Activated CD4-positive, alpha-beta T cell treated with anti-CD3 and anti-CD28 coated beads, Interleukin-2, amount 50 U/mL, for 48 hours (primary cell): ENCODE data around the gene PPM1N.
"Not testable (repeated sequence)": the region's sequence is repeated elsewhere in the genome, so short reads cannot be mapped to it uniquely, and the experiment has no call there.

ENCODE experiments used
- DNase-seq, 2 experiments: peaks; one replicate each; pipeline ENCODE4 v3.0.0-alpha.2; 2020

PPM1N gene

DNA sequence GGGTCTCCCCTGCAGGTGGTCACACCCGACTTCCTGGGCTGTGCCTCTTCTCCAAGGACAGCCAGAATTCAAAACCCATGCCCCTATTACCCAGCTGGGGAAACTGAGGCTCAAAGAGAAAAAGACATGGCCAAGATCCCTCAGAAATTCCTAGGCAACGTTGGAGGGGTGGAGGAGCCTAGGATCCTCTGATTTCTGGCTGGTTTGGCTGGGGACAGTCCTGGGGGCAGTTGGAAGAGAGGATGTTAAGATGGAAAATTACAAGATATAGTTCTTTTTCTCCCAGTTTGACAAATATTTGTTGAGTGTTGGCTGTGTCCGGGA lies 11.4 kb downstream of the PPM1N start:
- DNase-seq, result no peak

DNA sequence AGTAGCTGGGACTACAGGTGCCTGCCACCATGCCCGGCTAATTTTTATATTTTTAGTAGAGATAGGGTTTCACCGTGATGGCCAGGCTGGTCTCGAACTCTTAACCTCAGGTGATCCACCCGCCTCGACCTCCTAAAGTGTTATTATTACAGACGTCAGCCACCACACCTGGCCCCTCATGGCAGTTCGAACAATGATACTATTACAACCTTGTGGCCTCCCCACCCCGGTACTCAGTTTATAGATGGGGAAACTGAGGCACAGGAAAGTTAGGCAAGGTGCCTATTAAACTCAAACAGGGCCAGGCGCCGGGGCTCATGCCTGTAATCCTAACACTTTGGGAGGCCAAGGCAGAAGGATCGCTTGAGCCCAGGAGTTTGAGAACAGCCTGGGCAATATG lies 12.1 kb downstream of the PPM1N start:
- DNase-seq, result not testable (repeated sequence)

DNA sequence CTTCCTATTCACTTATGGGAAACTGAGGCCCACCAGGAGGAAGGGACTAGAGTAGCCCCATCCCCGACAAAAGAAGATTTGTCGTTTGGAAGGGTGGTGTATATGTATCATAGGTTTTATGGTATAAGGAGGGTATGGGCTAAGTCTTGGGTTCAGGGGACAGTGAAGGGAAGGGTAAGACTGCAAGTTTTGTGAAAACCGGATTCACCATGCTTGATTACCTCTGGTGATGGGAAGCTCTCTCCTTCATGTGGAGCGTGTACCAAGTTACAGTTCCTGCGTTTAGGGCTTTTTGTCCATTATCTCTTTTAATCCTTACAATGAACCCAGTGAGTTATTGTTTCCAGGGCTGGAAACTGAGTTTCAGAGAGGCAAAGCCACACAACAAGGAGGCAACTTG lies 12.8 kb downstream of the PPM1N start:
- DNase-seq, result no peak

DNA sequence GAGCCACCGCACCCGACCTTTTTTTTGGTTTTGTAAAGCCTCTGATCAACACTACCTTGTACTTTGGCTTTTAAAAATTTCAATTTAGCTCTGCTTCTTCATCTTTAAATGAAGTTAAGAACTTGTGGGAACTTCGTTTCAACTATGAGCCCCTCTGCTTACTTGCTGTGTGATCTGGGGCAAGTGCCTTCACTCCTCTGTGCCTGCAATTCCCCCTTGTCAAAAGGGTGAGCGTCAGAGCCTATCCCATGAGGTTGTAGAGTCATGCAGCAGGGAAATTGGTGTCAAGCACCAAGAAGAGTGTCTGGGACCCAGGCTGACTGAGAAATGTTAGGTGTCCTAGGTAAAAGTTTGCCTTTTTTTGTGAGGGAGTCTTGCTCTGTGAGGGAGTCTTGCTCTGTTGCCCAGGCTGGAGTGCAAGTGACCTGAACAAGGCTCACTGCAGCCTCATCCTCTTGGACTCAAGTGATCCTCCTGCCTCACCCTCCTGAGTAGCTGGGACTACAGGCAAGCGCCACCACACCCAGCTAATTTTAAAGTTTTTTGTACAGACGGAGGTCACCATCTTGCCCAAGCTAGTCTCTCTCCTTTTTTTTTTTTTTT lies 14.7 kb downstream of the PPM1N start:
- DNase-seq, result no peak

DNA sequence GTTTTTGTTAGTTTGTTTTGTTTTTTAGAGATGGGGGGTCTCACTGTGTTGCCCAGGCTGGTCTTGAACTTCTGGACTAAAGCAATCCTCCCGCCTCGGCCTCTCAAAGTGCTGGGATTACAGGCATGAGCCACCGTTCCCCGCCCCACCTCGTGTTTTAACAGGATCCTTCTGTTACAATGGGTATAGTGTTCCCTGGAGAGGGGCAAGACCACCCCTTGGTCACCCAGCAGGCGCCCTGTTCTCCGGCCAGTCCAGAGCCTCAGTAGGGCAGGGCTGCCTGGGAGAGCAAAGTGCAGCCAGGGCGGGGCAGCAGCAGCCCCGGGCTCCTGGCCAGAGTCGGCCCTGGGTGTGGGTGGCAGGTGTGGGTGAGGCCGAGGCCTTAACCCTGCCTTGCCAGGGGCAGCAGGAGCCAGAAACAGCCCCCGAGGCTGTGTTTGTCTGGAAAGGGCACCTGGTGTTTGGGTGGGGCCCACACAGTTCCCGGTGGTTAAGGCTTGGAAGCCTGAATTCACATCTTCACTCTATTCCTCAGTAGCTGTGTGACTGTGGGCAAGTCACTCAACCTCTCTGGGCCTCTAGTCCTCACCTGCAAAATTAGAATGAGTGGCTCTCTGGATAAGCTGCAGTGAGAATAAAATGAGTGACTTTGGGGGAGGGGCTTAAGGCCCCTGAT lies 16.3 kb downstream of the PPM1N start:
- DNase-seq, result no peak

DNA sequence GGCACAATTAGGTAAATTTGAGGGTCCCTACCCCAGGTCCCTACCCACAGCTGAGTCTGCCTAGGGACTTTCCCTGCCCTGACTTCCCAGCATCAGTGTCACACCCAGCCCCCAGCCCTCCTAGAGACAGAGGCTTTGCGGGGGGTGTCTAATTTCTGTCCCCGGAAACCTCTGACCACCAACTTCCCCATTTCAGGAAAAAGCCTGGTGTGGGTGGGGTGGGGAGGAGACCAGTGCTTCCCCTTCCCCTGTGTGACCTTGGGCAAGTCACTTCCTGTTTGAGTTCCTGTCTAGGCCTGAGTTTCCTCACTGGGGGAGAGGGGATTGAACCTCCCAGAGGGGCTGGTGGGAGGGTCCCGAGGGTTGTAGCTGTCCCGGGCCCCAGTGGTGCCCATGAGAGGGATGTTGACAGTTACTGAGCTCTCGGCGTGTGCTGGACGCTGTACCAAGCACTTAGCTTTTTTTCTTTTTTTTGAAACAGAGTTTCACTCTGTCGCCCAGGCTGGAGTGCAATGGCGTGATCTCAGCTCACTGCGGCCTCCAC lies 16.9 kb downstream of the PPM1N start:
- peak; percentile 32 to 40 for DNase-seq

DNA sequence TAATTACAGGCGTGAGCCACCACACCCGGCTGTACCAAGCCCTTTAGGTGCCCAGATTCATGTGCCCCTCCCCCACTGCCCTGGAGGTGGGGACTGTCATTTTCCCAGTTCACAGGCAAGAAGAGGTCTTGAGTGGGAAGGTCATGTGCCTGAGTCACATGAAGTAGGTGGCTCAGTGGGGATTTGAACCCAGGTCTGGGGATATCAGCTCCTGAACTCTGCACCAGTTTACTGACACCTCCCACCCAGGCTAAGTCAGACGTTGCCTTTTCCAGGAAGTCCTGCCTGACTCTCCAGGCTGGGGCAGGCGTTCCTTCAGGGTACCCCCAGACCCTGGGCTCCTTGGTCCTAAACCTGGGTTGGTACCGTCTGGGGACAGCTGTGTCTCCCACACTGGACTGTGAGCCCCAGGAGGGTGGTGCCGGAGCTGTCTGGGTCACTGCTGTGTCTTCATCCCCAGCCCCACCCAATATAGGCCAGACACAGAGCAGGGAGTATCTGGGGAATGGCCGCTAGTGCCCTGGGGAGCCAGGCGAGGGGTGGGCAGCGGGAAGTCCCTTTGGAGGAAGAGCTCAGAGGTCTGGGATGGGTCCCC lies 17.7 kb downstream of the PPM1N start:
- DNase-seq, result peak in 1 of 2 experiments; percentile 35

DNA sequence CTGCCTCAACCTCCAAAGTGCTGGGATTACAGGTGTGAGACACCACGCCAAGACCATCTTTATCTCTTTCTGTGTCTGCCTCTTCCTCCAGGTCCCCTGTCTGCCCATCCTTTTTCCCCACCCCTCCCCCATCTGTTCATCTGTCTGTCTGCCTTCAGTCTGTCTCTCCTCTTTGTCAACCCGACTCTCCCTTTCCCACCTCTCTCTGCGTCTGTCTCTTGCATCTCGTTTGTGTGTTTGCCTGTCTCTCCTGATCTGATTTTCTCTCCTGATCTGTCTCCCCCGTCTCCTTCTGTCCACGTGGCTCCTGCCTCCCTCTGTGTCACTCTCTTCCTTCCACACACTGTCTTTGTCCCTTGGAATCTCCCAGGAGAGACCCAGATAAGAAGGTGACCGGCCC lies 19.0 kb downstream of the PPM1N start:
- DNase-seq, result no peak

DNA sequence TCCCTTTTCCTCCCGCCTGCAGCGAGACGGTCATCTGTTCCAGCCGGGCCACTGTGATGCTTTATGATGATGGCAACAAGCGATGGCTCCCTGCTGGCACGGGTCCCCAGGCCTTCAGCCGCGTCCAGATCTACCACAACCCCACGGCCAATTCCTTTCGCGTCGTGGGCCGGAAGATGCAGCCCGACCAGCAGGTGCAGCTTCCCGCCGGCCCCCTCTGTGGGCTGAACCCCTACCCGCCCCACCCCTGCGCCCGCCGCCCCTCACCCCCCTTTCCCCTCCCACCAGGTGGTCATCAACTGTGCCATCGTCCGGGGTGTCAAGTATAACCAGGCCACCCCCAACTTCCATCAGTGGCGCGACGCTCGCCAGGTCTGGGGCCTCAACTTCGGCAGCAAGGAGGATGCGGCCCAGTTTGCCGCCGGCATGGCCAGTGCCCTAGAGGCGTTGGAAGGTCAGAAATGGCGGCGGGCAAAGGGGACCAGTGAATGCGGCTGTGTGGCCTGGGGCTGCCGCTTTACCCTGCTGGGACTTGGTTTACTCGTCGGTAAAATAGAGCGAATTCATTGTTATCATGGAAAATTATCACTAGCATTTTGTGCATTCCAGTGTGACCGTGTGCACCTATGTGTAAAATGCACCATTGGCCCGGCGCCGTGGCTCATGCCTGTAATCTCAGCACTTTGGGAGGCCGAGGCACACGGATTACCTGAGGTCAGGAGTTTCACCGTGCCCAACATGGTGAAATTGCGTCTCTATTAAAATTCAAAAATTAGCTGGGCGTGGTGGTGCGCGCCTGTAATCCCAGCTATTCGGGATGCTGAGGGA lies 19.6 kb downstream of the PPM1N start:
- no peak for DNase-seq

DNA sequence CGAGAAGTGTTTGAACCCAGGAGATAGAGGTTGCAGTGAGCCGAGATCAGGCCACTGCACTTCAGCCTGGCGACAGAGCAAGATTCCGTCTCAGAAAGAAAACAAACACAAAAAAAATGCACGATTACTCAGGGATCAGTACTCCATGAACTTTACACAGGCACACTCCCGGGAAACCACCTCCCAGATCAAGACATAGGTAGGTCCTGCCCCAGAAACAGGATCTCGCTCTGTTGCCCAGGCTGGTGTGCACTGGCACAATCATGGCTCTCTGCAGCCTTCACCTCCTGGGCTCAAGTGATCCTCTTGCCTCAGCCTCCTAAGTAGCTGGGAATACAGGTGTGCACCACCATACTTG lies 20.2 kb downstream of the PPM1N start:
- DNase-seq, result no peak

DNA sequence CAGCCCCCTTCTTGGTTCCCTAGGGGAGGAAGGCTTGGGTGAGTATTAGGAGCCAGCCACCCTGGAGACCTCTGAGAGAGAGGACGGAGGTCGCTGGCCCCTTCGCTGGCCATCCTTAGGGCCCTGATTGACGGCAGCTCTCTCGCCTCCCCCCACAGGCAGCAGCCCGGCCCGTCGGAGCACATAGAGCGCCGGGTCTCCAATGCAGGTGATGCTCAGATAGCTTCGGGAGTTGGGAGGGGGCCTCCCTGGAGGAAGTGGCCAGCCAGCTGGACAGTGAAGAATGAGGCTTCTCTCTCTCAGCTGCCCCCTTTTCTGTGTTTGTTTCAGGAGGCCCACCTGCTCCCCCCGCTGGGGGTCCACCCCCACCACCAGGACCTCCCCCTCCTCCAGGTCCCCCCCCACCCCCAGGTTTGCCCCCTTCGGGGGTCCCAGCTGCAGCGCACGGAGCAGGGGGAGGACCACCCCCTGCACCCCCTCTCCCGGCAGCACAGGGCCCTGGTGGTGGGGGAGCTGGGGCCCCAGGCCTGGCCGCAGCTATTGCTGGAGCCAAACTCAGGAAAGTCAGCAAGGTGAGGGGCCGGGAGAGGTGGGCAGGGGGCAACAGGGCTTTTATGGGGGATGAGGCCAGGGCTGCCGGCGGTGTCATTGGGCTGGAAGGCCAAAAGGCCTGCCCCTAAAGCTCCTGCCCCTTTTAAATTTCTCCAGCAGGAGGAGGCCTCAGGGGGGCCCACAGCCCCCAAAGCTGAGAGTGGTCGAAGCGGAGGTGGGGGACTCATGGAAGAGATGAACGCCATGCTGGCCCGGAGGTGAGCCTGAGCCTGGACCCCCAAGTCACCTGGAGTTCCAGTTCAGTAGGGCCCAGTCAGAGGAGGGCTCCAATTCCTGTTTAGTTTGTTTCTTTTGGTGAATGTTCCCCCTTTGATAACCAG lies 24.0 kb downstream of the PPM1N start:
- no peak for DNase-seq

DNA sequence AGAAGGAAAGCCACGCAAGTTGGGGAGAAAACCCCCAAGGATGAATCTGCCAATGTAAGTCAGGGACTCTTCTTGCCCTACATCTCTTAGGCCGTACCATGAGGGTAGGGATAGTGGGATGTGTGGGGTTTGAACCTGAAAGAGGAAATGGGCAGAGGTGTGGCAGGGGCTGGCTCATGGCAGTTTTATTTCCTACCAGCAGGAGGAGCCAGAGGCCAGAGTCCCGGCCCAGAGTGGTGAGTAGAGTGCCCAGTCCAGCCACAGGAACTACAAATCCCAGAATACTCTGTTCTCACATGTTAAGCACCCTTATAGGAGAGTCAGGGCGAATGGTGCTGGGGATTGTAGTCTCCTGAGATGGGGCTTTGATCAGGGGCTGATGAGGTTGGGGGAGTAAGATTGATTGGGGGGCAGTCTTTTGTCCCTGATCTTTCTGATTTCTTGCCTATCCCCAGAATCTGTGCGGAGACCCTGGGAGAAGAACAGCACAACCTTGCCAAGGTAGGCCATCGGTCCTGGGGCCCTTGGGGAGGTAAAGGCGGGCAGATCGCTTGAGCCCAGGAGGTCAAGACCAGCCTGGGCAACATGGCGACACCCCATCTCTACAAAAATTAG lies 25.5 kb downstream of the PPM1N start:
- peak; percentile 70 to 76 for DNase-seq

DNA sequence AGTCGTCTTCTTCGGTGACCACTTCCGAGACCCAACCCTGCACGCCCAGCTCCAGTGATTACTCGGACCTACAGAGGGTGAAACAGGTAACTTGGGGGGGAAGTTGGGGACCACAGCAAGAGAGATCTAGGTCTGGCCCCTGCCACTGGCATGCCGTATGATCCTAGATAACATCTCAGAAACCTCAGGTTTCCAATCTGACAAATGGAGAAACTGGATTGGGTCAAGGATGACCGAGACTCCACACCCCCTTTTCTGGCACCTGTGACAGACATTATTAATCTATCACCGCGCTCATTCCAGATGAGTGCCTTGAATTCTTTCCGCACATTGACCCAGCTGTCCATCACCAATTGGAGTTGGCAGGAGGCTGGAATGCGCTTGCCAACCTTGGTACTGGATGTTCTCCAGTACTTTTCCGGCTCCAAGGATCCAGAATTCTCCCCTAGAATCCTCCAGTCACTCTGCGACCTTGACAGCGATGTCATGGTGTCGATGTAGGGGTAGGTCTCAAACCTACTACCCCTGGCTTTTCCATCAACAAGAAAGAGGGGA lies 26.4 kb downstream of the PPM1N start:
- no peak for DNase-seq

DNA sequence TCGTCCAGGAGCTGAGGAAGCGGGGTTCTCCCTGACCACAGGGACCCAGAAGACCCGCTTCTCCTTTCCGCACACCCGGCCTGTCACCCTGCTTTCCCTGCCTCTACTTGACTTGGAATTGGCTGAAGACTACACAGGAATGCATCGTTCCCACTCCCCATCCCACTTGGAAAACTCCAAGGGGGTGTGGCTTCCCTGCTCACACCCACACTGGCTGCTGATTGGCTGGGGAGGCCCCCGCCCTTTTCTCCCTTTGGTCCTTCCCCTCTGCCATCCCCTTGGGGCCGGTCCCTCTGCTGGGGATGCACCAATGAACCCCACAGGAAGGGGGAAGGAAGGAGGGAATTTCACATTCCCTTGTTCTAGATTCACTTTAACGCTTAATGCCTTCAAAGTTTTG lies 27.9 kb downstream of the PPM1N start:
- no peak for DNase-seq

DNA sequence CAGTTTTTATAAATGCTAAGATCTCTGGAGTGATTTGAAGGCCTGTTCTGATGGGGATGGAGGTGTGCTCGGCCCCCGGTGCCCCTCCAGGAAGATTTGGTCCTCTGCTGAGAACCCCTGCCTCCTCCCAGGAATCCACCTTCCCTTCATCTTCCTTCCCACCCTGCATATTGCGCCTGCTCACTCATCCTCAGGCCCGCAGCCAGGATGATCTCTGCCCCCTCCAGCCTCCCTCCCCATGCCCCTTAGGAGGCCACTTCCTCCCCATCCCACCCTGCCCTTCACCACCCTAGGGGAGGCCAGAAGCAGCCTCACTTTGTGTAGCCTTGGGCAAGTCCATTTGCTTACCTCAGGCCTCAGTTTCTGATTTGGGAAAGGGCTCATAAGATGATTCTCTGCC lies 28.7 kb downstream of the PPM1N start:
- DNase-seq, result no peak

DNA sequence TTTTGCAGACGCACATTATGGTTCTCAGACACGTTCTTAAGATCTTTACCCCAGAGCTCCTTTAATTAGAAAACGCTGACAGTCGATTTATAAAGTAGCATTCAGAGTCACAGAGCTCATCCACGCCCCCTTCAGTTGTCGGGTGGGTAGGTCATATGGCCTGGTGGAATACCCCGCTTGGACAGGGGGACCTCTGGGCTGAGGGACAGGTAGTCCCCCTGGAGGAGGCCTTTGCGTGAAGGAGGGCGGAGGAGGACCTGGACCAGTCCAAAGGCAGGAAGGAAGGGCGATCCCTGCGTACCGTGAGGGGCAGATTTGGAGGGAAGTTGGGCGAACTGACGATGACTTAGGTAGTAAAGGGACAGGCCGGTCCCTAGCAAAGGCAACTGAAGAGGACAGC lies 29.5 kb downstream of the PPM1N start:
- DNase-seq, result no peak

DNA sequence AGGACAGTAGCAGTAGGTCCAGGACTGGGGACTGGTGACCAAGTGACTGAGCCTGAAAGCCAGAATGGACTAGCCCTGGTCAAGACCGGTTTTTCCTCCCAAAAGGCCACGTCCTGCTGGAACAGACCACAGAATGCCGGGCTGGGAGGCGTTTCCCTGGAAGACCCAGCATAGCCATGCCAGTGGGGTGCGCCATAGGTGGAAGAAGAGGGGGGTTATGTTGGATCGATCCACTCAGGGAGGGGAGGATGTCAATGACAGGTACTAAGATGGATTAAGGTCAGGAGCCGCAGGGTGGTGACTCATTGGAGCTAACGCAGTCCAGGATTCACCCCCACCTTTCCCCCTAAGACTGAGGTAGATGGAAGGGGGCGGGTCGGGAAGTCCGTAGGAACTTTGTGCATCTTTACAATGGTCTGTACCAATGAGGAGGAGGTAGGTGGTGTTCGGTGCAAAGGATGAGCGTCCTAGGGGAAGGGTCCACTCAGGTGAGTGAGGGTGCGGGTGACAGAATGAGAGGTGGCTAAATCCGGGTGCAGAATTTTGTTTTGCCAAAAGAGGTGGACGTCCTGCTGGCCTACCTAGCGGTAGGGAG lies 30.0 kb downstream of the PPM1N start:
- DNase-seq, result no peak

DNA sequence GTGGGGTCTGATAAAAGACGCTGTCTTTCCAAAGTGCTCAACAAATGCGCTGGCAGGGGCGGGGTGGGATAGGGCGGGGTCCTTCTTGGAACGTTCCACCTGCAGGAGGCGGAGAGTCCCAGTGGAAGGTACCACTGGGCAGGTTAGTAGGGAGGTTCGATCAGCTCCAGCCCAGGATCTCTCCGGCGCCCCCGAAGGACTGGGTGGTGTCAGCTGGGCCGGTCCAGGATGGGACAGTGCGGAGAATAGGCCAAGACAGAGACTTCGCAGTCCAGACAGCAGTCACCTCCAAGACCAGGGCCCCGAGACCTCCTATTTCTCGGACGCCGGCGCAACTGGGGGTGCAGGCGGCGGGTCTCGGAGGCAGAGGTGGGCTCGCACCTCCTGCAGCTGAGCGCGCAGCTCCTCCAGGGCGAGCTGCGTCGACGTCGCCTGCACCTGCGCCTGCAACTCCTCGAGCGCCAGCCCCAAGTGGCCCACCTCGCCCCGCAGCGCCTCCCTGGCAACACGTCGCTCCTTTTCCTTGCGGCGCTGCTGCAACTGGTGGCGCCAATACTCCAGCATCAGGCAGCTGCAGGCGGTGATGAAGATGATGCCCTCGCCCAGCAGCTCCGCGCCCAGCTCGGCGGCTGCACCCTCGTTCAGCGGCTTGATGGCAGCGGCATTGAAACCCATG lies 30.6 kb downstream of the PPM1N start:
- DNase-seq, result peak in 1 of 2 experiments; percentile 22

DNA sequence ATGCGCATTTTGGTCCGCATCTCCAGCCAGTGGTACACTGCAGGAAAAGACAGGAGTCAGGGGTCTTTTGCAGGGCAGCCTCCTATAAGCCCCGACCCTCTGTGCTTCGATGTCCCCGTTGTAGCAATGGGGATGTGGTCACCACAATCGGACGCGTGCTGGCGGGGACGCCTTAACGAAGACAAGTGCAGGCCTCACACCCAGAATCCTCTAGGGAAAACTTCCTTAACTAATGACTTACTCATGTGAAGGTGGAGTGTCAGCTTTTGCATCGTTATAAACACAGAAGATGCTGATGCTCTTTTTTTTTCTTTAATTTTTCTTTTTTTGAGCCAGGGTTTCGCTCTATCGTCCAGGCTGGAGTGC lies 31.2 kb downstream of the PPM1N start:
- DNase-seq, result no peak

DNA sequence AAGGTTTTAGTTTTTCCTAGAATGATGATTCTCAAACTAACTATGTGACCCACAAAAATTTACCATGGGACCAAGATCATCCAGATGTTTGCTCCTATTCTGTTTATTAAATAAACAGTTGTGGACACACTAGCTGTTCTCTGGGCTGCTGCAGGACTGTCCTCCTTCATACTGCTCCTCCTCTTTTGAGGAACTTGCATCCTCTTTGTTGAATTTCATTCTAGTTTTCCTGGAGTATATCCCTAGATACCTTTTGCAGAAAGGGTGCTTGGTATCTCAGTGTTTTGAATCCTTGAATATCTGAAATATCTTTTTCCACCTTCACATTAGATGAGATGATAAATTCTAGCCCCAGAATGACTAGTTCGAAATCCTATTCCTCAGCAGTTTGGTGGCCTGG lies 33.1 kb downstream of the PPM1N start:
- DNase-seq, result no peak

DNA sequence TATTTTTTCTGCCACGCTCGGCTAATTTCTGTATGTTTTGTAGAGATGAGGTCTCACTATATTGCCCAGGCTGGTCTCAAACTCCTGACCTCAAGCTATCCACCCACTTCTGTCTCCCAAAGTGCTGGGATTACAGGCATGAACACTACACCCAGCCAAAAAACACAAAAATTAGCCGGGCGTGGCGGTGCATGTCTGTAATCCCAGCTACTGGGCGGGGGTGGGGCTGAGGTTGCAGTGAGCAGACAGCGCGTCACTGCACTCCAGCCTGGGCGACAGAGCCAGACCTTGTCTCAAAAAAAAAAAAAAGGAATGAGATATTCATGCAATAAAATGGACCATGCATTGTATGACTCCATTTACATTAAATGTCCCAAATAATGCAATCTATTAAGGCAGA lies 41.2 kb downstream of the PPM1N start:
- DNase-seq, result no peak
